HG02571 (cell line): Measurements from ENCODE around the gene PHF13.
"Not testable (repeated sequence)": the region's sequence is repeated elsewhere in the genome, so short reads cannot be mapped to it uniquely, and the experiment has no call there.

Source experiments
- ATAC-seq: cut with Tn5 transposase; IDR thresholded peaks from one replicate; pipeline ENCODE4 v1.9.1; 2021; ENCODE audit warnings: mild to moderate bottlenecking, moderate library complexity; ENCODE audit not compliant: unreplicated experiment

The PHF13 gene

GRCh38 chr1:6627031-6627430 lies 13.5 kb downstream of the PHF13 start:
- no peak for ATAC-seq

DNA sequence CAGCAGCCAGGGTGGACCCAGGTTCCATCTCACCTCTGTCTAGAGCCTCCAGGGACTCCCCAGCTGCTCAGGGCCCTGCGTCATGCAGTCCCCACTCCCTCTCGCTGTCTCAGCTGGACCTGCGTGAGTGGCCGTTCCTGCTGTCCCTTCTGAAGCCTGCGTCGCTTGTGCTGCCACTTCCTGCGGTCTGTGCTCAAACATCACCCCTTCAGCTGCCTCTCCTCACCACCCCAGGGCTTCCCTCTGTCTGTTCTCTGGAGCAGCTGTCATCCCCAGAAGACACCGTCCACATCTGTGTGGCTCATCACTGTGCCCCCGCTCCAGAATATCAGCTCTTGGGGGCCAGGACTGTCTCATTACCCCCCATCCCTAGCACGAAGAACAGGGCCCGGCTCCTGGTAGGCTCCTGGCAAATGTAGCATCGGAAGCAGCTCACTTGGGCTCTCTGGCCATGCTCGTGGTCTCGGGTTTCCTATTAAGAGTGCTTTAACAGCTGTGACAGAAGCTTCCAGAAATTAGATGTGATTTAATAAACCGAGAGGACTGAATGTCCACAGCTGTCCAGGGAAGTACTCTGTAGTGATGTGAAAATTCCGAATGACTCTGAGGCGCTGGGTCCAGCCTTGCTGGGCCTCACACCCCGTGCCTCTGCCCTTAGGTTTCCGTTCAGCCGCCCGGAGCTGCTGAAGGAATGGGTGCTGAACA lies 14.5 kb downstream of the PHF13 start:
- ATAC-seq = no peak

GRCh38 chr1:6628971-6629479 lies 15.5 kb downstream of the PHF13 start:
- no peak for ATAC-seq

GRCh38 chr1:6630027-6630426 lies 16.5 kb downstream of the PHF13 start:
- ATAC-seq = no peak

DNA sequence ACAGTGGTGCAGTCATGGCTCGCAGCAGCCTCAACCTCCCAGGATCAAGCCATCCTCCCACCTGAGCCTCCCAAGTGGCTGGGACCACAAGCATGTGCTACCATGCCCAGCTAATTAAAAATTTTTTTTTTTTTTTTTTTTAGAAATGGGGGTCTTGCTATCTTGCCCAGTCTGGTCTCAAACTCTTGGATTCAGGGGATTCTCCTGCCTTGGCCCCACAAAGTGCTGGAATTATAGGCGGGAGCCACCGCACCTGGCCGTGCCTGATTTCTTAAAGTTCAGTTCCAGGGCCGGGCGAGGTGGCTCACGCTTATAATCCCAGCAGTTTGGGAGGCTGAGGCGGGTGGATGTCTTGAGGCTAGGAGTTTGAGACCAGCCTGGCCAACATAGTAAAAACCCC lies 17.5 kb downstream of the PHF13 start:
- ATAC-seq = no peak

DNA sequence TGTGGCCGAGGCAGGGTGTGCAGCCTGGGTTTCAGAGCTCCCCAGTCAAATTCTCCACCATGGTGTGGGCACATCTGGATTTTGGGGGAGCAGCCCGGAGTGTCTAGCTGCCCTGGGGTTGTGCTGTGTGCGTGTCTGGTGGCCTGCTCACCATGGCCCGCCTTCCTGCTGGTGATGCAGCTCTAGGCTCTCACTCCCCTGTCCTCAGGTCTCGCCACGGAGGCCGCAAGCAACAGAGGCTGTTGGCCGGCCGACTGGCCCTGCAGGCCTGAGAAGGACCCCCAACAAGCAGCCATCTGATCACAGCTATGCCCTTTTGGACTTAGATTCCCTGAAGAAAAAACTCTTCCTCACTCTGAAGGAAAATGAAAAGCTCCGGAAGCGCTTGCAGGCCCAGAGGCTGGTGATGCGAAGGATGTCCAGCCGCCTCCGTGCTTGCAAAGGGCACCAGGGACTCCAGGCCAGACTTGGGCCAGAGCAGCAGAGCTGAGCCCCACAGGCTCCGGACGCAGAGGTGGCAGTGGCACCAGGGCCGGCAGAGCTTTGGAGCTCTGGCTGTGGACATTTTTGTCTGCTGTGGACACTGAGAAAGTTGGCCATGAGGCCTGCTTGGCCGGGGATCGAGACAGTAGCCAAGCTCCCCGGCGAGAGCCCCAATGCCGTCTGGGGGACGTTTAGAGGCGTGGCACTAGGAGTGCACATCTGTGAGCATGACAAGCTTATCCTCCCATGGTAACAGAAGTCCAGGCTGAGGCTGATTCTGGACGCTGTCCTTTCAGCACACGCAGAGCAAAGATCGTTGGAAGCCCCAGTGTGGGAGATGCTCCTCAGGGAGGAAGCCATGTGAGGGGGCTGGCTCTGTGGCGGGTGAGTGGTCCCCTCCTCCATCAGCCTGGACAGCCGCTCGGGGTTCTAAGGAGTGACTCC lies 19.3 kb downstream of the PHF13 start:
- no peak for ATAC-seq

- no peak for ATAC-seq
Measured at GRCh38 chr1:6634371-6635052, 21.0 kb downstream of the PHF13 start.

DNA sequence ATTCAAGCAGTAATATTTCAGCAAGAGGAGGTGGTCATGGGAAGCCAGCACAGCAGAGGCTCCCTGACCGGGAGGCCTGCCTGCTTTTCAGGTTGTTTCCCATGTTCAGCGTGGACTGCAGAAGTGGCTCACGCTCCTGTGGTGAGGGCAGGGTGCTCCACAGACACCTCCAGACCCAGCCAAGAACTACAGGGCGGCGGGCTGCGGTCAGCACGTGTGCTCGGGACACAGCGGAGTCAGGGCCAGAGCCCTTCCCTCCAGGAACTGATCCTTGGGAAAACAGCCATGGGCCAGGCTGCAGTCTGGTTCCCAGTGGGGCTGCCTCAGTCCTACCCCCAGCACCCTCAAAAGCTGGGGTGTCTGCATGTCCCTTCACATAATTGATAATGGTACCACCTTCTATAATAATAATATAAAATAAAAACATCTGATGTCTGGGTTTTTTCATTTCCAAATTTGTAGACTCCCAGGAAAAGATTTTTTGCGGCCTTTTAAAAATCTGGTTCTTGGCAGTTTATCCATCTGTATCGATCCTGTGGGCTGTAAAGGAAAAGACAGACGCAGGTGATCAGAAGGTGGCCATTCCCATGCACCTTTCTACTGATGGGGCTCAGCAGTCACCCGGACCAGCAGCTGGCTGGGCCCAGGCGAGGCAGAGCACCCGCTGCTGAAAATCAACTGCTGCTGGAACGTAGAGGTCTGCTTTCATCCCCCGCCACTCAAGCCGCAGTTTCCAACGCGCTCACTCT lies 21.8 kb downstream of the PHF13 start:
- ATAC-seq = no peak

DNA sequence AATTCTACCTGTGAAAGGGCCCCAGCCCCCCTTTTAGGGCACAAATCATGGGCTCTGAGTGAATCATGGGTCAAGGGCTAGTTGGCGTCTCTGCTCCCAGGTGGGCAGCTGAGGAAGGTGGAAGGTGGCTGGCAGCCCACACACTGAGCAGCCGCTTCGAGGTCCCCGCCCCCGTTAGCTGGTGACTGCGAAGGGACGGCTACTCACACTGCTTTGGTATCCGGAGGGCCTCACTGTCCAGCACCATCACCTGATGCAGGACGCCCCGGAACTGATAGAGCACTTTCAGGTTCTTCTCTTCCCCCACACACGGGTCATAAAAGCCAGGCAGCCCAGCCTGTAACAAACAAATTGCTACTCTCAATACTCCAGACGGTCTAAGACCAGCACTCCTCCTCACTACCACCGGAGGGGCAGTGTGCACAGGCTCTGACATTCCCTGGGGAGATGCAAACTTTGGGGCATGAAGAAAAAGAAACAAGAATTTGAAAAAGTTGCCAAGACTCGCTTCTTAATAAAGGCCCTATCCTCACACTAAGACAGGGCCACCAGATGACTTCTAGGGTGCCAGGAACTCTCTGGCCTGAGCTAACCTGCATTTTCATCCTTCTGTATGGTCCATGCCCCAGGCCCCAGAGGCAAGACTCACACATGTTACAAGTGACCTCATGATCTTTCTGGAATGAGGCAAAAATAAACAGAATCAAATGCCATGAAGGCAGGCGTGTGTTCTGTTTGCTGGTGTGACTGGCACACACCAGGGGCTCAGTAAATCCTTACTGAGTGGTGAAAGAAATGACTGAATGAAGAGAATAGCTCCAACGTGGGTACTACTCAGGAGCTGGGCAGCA lies 22.6 kb downstream of the PHF13 start:
- no peak for ATAC-seq

DNA sequence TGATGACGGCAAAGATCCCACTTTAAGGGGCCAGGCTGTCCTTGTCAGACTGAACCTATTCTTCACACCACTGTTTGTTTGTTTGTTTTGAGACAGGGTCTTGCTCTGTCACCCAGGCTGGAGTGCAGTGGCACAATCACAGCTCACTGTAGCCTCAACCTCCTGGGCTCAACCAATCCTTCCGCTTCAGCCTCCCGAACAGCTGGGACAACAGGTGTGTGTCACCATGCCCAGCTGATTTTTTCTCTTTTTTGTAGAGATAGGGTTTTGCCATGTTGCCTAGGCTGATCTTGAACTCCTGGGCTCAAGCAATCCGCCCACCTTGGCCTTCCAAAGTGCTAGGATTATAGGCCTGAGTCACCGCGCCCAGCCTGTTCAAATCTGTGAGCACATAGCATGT lies 23.2 kb downstream of the PHF13 start:
- ATAC-seq = not testable (repeated sequence)

DNA sequence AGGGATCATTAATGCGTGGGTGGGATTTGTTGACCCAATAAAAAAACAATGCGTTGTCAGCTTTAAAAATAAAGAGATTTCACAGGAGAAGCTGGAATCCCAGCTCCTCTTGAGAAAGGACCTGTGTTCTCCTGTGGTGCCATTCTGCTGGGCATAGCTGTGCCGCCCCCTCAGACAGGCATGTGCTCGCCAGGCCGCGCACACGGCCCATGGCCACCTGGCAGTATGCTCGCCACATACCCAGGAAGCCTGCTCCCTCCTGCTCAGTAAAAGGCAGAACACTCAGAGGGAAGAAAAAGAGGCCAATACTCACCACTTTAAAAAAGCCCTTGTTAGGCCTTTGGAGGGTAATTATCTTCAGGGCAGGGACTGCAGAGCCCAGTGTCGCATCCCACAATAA lies 24.2 kb downstream of the PHF13 start:
- ATAC-seq = no peak

DNA sequence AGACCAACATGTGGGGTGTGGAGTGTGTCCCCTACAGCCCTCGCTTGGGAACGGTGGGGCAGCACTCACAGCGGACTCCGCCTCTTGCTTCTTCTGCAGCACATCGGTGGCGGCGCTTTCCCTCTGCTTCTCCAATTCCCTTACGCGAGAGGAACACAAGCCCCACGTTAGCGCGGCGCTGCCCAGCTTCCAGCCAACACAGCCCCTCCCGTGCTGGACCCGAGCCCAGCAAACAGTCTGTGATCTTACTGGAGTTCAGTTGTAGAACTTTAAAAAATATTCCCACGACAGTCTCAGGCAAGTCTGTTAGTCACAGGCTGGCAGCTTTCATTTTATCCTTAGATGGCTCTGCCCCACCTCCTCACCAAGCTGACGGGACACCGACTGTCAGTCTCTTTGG lies 24.7 kb downstream of the PHF13 start:
- no peak for ATAC-seq

- not testable (repeated sequence) for ATAC-seq
Measured at GRCh38 chr1:6640867-6641266, 27.3 kb downstream of the PHF13 start.

DNA sequence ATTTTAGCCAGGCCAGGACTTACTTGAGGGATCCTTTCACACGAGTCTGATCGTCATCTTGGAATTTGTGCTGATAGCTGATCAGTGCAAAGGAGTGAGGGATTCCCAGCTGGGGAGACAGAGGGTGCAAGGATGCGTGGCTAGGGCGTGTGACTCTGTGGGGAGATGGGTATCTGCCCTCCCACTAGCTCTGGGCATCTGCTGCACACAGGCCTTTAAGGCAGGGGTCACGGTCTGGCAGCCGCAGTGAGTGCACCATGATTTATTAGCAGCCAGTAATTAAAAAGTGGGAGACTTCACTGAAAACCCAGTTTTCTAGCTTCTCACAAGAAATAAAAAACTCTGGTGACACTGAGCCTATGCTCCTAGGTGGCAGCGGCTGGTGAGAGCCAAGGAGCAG lies 31.5 kb downstream of the PHF13 start:
- no peak for ATAC-seq

DNA sequence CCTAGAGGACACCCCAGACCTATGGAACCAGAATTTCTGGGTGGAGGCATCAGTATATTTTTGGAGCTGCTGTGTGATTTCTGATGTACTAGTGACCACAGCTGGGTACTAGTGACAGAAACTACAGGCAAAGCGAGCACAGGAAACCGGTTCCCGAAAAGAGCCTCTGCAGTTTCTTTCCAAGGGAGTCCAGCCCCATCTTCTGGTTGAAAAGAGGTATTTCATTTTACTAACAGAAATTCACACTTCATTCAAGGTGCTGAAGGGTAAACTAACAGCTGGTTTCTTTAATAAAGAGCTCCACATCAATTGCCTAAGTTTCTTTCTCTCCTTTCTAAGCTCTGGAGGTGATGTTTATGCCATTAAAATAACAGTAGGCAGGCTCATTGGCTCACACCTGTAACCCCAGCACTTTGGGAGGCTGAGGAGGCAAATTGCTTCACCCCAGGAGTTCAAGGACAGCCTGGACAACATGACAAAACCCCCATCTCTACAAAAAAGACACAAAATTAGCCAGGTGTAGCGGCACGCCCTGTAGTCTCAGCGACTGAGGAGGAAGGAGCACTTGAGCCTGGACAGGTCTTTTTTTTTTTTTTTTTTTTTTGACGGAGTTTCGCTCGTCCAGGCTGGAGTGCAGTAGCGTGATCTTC lies 33.1 kb downstream of the PHF13 start:
- ATAC-seq = no peak

DNA sequence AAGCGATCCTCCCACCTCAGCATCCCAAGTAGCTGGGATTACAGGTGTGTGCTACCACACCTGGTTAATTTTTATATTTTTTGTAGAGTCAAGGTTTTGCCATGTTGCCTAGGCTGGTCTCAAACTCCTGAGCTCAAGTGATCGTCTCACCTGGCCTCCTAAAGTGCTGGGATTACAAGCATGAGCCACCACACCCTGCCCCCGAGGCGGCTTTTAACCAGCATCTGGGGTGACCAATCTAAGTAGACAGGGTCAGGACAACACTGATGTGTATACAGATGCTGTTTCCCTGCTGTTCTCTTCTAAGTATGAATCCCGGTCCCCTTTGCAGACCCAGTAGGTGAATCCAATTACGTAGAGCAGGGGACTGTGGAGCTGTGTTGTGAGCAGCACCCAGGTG lies 35.0 kb downstream of the PHF13 start:
- no peak for ATAC-seq

DNA sequence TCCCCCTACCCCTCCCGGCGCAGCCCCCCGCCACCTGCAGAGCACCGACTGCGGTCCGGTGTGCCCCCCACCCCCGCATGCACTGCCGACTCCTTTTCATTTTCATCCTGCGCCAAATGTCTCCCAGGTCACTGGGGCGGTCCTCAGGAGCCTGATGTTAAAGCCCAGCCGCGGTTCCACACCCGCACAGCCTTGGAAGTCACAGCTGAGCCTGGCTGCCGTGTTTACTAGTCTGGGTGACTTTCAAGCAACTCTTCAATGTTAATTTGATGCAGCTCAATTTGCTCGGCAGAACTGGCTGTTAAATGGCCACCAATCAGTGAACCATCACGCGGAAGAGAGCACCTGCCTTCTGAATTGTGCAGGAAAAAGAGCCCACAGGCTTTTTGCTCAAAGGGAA lies 38.4 kb downstream of the PHF13 start:
- ATAC-seq = no peak

DNA sequence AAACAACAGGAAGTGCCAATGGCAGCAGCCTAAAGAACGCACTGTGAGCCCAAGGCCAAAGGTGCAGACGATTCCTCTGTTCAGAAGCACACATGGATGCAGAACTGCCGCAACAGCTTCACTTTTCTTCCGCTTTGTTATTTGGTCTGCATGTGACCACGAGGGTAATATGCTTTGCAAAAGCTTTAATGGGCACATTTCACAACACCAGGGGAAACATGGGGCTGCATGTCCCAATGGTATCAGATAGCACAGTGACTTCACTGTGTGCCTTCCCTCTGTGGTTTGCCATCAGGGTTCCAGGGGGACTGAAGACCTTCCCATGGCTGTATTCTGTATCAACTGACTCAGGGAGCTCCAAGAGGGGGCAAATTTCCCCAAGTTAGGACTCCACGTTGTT lies 39.5 kb downstream of the PHF13 start:
- no peak for ATAC-seq
